PFSK-1 (cell line): ENCODE results near the gene ELAVL2.

Experiments
- FOXP2 ChIP-seq: optimal IDR thresholded peaks from 2 replicates; pipeline ENCODE3; 2011; ENCODE audit warnings: borderline replicate concordance, control low read depth, inconsistent platforms; ENCODE audit not compliant: insufficient read depth; ENCODE audit errors: extremely low read length, extremely low read depth
- POLR2AphosphoS5 ChIP-seq: IDR thresholded peaks from 2 replicates; pipeline ENCODE4 v1.6.1; 2012; ENCODE audit warnings: low read depth, mild to moderate bottlenecking, control low read depth, low read length, moderate library complexity
- SIN3A ChIP-seq: IDR thresholded peaks from 2 replicates; pipeline ENCODE4 v1.6.1; 2012; ENCODE audit warnings: mild to moderate bottlenecking, low read length, moderate library complexity, borderline replicate concordance; ENCODE audit not compliant: insufficient read depth
- TAF1 ChIP-seq: IDR thresholded peaks from 2 replicates; pipeline ENCODE4 v1.6.1; 2012; ENCODE audit warnings: low read length, control low read depth, borderline replicate concordance; ENCODE audit not compliant: insufficient read depth
- TF ChIP-seq, protein P1 (sequence below), 2 experiments: IDR thresholded peaks; 2 replicates each; pipeline versions ENCODE4 v1.6.1 to v1.8.0; 2011 to 2012; ENCODE audit warnings: low read depth in 2 of 2, low read length in 2 of 2, control low read depth in 1 of 2, inconsistent platforms in 1 of 2, mild to moderate bottlenecking in 1 of 2, moderate library complexity in 1 of 2; ENCODE audit not compliant: insufficient read depth in 1 of 2

The ELAVL2 gene

GRCh38 chr9:23686257-23686656 is 139.8 kb downstream of the ELAVL2 start:
- TF ChIP-seq, protein P1, sequence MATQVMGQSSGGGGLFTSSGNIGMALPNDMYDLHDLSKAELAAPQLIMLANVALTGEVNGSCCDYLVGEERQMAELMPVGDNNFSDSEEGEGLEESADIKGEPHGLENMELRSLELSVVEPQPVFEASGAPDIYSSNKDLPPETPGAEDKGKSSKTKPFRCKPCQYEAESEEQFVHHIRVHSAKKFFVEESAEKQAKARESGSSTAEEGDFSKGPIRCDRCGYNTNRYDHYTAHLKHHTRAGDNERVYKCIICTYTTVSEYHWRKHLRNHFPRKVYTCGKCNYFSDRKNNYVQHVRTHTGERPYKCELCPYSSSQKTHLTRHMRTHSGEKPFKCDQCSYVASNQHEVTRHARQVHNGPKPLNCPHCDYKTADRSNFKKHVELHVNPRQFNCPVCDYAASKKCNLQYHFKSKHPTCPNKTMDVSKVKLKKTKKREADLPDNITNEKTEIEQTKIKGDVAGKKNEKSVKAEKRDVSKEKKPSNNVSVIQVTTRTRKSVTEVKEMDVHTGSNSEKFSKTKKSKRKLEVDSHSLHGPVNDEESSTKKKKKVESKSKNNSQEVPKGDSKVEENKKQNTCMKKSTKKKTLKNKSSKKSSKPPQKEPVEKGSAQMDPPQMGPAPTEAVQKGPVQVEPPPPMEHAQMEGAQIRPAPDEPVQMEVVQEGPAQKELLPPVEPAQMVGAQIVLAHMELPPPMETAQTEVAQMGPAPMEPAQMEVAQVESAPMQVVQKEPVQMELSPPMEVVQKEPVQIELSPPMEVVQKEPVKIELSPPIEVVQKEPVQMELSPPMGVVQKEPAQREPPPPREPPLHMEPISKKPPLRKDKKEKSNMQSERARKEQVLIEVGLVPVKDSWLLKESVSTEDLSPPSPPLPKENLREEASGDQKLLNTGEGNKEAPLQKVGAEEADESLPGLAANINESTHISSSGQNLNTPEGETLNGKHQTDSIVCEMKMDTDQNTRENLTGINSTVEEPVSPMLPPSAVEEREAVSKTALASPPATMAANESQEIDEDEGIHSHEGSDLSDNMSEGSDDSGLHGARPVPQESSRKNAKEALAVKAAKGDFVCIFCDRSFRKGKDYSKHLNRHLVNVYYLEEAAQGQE (IDR thresholded peaks at IDR 0.05; ENCODE audit: insufficient read depth in 1 of 2, low read depth in 2 of 2, low read length in 2 of 2), result no peak
- TF ChIP-seq TAF1, result no peak

DNA sequence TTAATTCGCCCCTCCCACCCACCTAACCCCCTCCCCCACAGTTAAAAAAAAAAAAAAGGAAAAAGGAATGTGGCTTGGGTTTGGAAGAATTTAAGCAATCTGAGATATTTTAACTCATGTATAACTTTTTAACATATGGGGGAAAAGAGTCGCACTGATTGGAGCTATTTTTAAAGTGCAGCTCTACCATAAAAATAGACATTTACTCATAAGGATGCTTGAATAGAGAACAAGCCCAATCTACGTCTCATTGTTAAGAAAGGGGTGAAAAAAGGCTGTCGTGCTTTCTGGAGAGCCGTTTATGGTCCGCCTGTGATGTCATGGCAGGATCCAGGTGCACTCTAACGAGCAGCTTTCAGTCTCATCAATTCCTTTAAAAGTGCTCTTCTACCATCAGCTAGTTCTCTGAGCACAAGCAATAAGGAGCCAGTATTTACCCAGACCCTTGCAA is 142.4 kb downstream of the ELAVL2 start:
- TF ChIP-seq SIN3A, result no peak
- TF ChIP-seq FOXP2, result no peak
- TF ChIP-seq, protein P1 (IDR thresholded peaks at IDR 0.05; ENCODE audit: insufficient read depth in 1 of 2, low read depth in 2 of 2, low read length in 2 of 2), result no peak
- TF ChIP-seq TAF1, result no peak
- no peak for TF ChIP-seq POLR2AphosphoS5

GRCh38 chr9:23682891-23683431 is 143.1 kb downstream of the ELAVL2 start:
- TF ChIP-seq SIN3A (no peak), FOXP2 (no peak), POLR2AphosphoS5 (no peak), TAF1 (no peak)
- TF ChIP-seq, protein P1 (IDR thresholded peaks at IDR 0.05; ENCODE audit: insufficient read depth in 1 of 2, low read depth in 2 of 2, low read length in 2 of 2), result no peak

DNA sequence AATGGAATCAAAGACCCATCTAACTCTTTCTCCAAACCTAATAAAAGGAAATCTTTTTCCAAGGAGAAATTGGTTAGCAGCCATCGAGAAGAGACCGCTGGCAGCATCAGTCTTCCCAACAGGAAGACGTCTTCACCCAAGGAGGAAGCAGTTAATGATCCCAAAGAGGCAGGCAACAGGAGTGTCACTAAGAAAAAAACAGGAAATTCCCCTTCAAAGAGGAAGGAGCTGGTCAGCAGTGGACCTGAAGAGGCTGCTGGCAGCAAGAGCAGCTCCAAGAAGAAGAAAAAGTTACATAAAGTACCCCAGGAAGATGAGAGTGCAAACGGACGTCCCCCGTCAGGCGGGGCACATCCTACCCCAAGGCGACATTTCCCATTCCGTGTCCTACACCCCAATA is 143.7 kb downstream of the ELAVL2 start:
- TF ChIP-seq, protein P1 (IDR thresholded peaks at IDR 0.05; ENCODE audit: insufficient read depth in 1 of 2, low read depth in 2 of 2, low read length in 2 of 2), result no peak
- TF ChIP-seq FOXP2 (no peak), POLR2AphosphoS5 (no peak), TAF1 (no peak), SIN3A (no peak)

- TF ChIP-seq FOXP2 (no peak), POLR2AphosphoS5 (no peak), SIN3A (no peak), TAF1 (no peak)
- TF ChIP-seq, protein P1 (IDR thresholded peaks at IDR 0.05; ENCODE audit: insufficient read depth in 1 of 2, low read depth in 2 of 2, low read length in 2 of 2), result no peak
These were observed 148.6 kb downstream of the ELAVL2 start for GRCh38 chr9:23677446-23677845.
